Bladder microvascular endothelial cell (primary cell): ENCODE measurements around the gene NLRP4. TPM values are rescaled to one million over a fixed set of nuclear protein-coding genes. Genes with fewer than 3 reads are reported as not detected.

Experiments
- total RNA-seq: library from RNA; depleted of rRNA; stranded (reverse); fragments of >200 nt; gene quantifications from 2 replicates; pipeline ENCODE4 v1.2.3, GENCODE V29; 2014

Gene NLRP4, protein sequence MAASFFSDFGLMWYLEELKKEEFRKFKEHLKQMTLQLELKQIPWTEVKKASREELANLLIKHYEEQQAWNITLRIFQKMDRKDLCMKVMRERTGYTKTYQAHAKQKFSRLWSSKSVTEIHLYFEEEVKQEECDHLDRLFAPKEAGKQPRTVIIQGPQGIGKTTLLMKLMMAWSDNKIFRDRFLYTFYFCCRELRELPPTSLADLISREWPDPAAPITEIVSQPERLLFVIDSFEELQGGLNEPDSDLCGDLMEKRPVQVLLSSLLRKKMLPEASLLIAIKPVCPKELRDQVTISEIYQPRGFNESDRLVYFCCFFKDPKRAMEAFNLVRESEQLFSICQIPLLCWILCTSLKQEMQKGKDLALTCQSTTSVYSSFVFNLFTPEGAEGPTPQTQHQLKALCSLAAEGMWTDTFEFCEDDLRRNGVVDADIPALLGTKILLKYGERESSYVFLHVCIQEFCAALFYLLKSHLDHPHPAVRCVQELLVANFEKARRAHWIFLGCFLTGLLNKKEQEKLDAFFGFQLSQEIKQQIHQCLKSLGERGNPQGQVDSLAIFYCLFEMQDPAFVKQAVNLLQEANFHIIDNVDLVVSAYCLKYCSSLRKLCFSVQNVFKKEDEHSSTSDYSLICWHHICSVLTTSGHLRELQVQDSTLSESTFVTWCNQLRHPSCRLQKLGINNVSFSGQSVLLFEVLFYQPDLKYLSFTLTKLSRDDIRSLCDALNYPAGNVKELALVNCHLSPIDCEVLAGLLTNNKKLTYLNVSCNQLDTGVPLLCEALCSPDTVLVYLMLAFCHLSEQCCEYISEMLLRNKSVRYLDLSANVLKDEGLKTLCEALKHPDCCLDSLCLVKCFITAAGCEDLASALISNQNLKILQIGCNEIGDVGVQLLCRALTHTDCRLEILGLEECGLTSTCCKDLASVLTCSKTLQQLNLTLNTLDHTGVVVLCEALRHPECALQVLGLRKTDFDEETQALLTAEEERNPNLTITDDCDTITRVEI
- not detected in 2 replicates for total RNA-seq

DNA sequence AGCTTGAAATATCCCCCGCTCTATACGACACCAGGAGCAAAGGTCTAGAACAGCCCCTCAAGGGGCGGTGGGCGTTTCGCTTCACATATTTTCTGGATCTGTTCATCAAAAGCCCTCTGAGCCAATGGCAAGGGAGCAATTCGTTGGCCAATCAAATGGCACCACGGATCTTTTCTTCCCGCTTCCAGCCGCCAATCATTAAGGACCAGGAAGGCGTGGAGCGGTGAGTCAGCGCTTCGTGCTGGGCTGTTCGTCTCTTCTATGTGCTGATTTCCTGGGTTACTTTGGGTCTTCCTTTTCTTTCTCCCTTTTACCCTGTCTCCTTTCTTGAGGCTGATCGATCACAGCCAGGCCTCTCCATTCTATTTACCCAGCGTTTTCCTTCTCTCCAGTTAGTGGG lies at the start of gene NLRP4:
Gene NLRP4, plus strand, starts transcription at position 201 of the 400 bp plus-strand sequence. CDS start 15,541 bp downstream, outside the sequence.

DNA sequence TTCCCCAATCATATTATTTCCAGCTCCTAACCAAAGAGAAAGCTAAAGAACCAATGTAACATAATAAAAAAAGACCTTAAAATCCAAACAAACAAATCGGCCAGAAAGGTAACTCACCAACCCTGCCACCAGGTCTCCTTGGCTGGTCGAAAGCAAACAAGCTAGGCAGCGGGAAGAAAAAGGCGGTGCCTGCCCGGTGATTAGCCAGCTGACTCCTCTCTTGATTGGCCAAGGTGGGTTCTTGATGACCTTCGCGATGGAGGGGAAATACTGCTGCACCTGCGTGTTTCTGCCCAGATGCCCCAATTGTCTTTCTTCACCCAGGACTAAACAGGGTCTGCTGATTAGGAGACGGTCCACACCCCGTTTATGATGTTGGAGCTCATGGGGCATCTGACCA lies 4.5 kb upstream of the NLRP4 start, which contains the start of gene NLRP11:
Gene NLRP11, minus strand, starts transcription at position 154 of the 400 bp plus-strand sequence. CDS start 13,825 bp downstream, outside the sequence.

Other genes with a start within 250 kb of the NLRP4 start
- gene FIZ1, start 237.0 kb upstream of the NLRP4 start, total RNA-seq = 1.3 and 3.1 TPM in 2 replicates
- 9.5 and 10.5 TPM in 2 replicates for gene ZNF524, start 236.3 kb upstream of the NLRP4 start, total RNA-seq
- 0.97 and 1.5 TPM in 2 replicates for gene ZNF865, start 230.9 kb upstream of the NLRP4 start, total RNA-seq
- gene ZNF784, start 212.0 kb upstream of the NLRP4 start, total RNA-seq = 3.9 and 4.7 TPM in 2 replicates
- gene ZNF580, start 195.5 kb upstream of the NLRP4 start, total RNA-seq = 1.5 and 2.9 TPM in 2 replicates
- 11.5 and 18.0 TPM in 2 replicates for gene ZNF581, start 192.9 kb upstream of the NLRP4 start, total RNA-seq
- 5.3 and 11.0 TPM in 2 replicates for gene CCDC106, start 188.3 kb upstream of the NLRP4 start, total RNA-seq
- gene U2AF2, start 181.5 kb upstream of the NLRP4 start, total RNA-seq = 94.9 and 152 TPM in 2 replicates
- 22.2 and 199 TPM in 2 replicates for gene EPN1, start 161.3 kb upstream of the NLRP4 start, total RNA-seq
- not detected in 2 replicates for gene NLRP9, start 98.1 kb upstream of the NLRP4 start, total RNA-seq
- gene RFPL4A, start 77.4 kb upstream of the NLRP4 start, total RNA-seq = 0.16 and 2.3 TPM in 2 replicates
- gene RFPL4AL1, start 67.4 kb upstream of the NLRP4 start, total RNA-seq = 0.31 TPM in 1 of 2 replicates, not detected in the other
- 0.06 TPM in 1 of 2 replicates, not detected in the other for gene NLRP11, start 4.5 kb upstream of the NLRP4 start, total RNA-seq
- gene NLRP13, start 95.8 kb downstream of the NLRP4 start, total RNA-seq = not detected in 2 replicates
- not detected in 2 replicates for gene NLRP8, start 111.3 kb downstream of the NLRP4 start, total RNA-seq
- not detected in 2 replicates for gene NLRP5, start 150.2 kb downstream of the NLRP4 start, total RNA-seq